Measurements from ENCODE around the gene LAMA5. TPM values are rescaled to one million over a fixed set of nuclear protein-coding genes. Genes with fewer than 3 reads are reported as not detected.

The LAMA5 gene
- total and polyA plus RNA-seq, 2 donors (not counting 1 experiment from before 2014, with no cell fraction given) = 52.9 to 83.5 TPM

DNA sequence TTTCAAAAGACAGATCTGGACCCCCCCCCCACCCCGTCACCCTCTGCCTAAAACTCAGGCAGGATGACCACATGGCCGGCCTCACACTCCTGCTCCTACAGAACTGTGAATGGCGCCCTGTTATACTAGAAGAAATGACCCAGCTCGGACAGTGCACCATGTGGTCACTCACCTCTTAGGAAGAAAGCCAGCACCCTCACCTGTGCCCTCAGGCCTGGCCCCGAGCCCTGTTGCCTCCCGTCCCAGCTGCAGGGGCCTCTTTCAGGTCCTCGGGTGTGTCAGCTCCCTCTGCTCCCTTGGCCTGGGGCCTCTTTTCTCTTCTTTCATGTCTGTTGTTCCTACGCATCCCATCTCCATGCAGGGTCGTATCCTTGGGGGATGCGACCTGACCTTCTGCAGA is 105.0 kb downstream of the LAMA5 start:
- TF ChIP-seq, protein P1, sequence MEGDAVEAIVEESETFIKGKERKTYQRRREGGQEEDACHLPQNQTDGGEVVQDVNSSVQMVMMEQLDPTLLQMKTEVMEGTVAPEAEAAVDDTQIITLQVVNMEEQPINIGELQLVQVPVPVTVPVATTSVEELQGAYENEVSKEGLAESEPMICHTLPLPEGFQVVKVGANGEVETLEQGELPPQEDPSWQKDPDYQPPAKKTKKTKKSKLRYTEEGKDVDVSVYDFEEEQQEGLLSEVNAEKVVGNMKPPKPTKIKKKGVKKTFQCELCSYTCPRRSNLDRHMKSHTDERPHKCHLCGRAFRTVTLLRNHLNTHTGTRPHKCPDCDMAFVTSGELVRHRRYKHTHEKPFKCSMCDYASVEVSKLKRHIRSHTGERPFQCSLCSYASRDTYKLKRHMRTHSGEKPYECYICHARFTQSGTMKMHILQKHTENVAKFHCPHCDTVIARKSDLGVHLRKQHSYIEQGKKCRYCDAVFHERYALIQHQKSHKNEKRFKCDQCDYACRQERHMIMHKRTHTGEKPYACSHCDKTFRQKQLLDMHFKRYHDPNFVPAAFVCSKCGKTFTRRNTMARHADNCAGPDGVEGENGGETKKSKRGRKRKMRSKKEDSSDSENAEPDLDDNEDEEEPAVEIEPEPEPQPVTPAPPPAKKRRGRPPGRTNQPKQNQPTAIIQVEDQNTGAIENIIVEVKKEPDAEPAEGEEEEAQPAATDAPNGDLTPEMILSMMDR (IDR thresholded peaks at IDR 0.05) = no peak
- TF ChIP-seq EZH2 (IDR thresholded peaks at IDR 0.05; ENCODE audit: borderline replicate concordance, insufficient read depth, low read depth, low read length, poor library complexity, severe bottlenecking) = no peak
- peaks cover 0 to 88% of the 10 kb centered on the region in 2 experiments for H3K36me3 ChIP-seq (replicated peaks in 1 of 2; ENCODE audit: control extremely low read depth in 1 of 2, control insufficient read depth in 1 of 2, extremely low read depth in 1 of 2, insufficient read depth in 2 of 2, low read length in 1 of 2)
- intact Hi-C loops (cut with micrococcal nuclease) = no loop called here
- no peaks in the 10 kb centered on the region for H3K4me1 Mint-ChIP-seq
- CTCF ChIA-PET = no interaction called here
- H3K9ac ChIP-seq (ENCODE audit: low read length) = no peak overlapping the region
- no peaks in the 10 kb centered on the region for H3K27me3 ChIP-seq (replicated peaks in 1 of 4; ENCODE audit: control extremely low read depth in 1 of 4, control insufficient read depth in 3 of 4, insufficient read depth in 4 of 4, low read length in 3 of 4)
- H3K4me3 ChIP-seq (ENCODE audit: control extremely low read depth in 1 of 5, extremely low read depth in 1 of 5, insufficient read depth in 1 of 5, low read depth in 2 of 5, low read length in 4 of 5) = no peak overlapping the region
- no peak overlapping the region for H3K27ac ChIP-seq (ENCODE audit: low read length in 2 of 2)
- DNase-seq (no peak), ATAC-seq (ENCODE audit: low read depth) (no peak)
- H2AFZ ChIP-seq (ENCODE audit: insufficient read depth, low read depth, low read length, poor library complexity, severe bottlenecking) = no peak overlapping the region
- H3K9me3 Mint-ChIP-seq (ENCODE audit: insufficient read depth) = no peaks in the 10 kb centered on the region
- H3K4me1 ChIP-seq (ENCODE audit: control insufficient read depth in 2 of 2, insufficient read depth in 2 of 2, low read length in 2 of 2) = no peaks in the 10 kb centered on the region
- H3K27me3 Mint-ChIP-seq = no peaks in the 10 kb centered on the region
- no peak overlapping the region for H3K4me3 Mint-ChIP-seq
- POLR2A ChIA-PET = no interaction called here
- no peak overlapping the region for H3K4me2 ChIP-seq (replicated peaks; ENCODE audit: low read depth, low read length, poor library complexity, severe bottlenecking)
- peaks cover 0 to 6% (median 0%) of the 10 kb centered on the region in 3 donors for H3K9me3 ChIP-seq (ENCODE audit: control extremely low read depth in 1 of 3, control insufficient read depth in 2 of 3, insufficient read depth in 1 of 3, low read length in 2 of 3)
- H3K79me2 ChIP-seq (ENCODE audit: control insufficient read depth, insufficient read depth, low read length) = peaks cover 62% of the 10 kb centered on the region
- over 99% methylated on average over 10 of the region's 10 CpGs for WGBS (ENCODE audit: insufficient coverage)
- peaks cover 52% of the 10 kb centered on the region for H4K20me1 ChIP-seq (ENCODE audit: control insufficient read depth, insufficient read depth, low read length, poor library complexity, severe bottlenecking)
- H3K27ac Mint-ChIP-seq = no peak overlapping the region

DNA sequence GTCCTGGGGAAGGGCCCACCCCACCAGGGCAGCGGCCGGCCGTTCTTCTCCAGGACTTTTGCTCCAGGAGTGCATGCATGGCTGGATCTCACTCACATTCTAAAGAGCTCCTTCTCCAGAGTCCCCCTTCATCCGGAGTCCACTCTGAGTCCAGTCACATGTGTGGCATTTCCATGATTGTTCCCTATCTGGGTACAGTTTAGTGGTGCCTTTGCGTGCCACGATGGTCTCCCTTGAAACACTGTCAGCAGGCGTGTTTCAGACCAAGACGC is 107.9 kb downstream of the LAMA5 start:
- ATAC-seq (ENCODE audit: low read depth) (no peak), DNase-seq (no peak)
- intact Hi-C loops (cut with micrococcal nuclease) = no loop called here
- Histone ChIP-seq H3K36me3 (replicated peaks in 1 of 2; ENCODE audit: control extremely low read depth in 1 of 2, control insufficient read depth in 1 of 2, extremely low read depth in 1 of 2, insufficient read depth in 2 of 2, low read length in 1 of 2) (peaks cover 0 to 72% of the 10 kb centered on the region in 2 experiments), H3K79me2 (ENCODE audit: control insufficient read depth, insufficient read depth, low read length) (peaks cover 87% of the 10 kb centered on the region), H3K9ac (ENCODE audit: low read length) (no peak overlapping the region), H3K27me3 (replicated peaks in 1 of 4; ENCODE audit: control extremely low read depth in 1 of 4, control insufficient read depth in 3 of 4, insufficient read depth in 4 of 4, low read length in 3 of 4) (no peaks in the 10 kb centered on the region), H3K4me1 (ENCODE audit: control insufficient read depth in 2 of 2, insufficient read depth in 2 of 2, low read length in 2 of 2) (no peaks in the 10 kb centered on the region), H3K27ac (ENCODE audit: low read length in 2 of 2) (no peak overlapping the region), H3K4me2 (replicated peaks; ENCODE audit: low read depth, low read length, poor library complexity, severe bottlenecking) (no peak overlapping the region), H3K4me3 (ENCODE audit: control extremely low read depth in 1 of 5, extremely low read depth in 1 of 5, insufficient read depth in 1 of 5, low read depth in 2 of 5, low read length in 4 of 5) (no peak overlapping the region), H3K9me3 (ENCODE audit: control extremely low read depth in 1 of 3, control insufficient read depth in 2 of 3, insufficient read depth in 1 of 3, low read length in 2 of 3) (no peaks in the 10 kb centered on the region), H2AFZ (ENCODE audit: insufficient read depth, low read depth, low read length, poor library complexity, severe bottlenecking) (no peak overlapping the region), H4K20me1 (ENCODE audit: control insufficient read depth, insufficient read depth, low read length, poor library complexity, severe bottlenecking) (peaks cover 80% of the 10 kb centered on the region)
- Mint-ChIP-seq H3K27me3 (no peaks in the 10 kb centered on the region), H3K9me3 (ENCODE audit: insufficient read depth) (no peaks in the 10 kb centered on the region), H3K4me3 (no peak overlapping the region), H3K27ac (no peak overlapping the region), H3K4me1 (peaks cover 2% of the 10 kb centered on the region)
- ChIA-PET CTCF (no interaction called here), POLR2A (no interaction called here)
- WGBS (ENCODE audit: insufficient coverage) = 100% methylated on average over 8 of the region's 8 CpGs
- TF ChIP-seq, protein P1 (IDR thresholded peaks at IDR 0.05) = no peak
- TF ChIP-seq EZH2 (IDR thresholded peaks at IDR 0.05; ENCODE audit: borderline replicate concordance, insufficient read depth, low read depth, low read length, poor library complexity, severe bottlenecking) = no peak

Other genes with a start within 250 kb of the LAMA5 start
- 52.8 and 55.0 TPM in 2 replicates for gene LSM14B, start 244.8 kb downstream of the LAMA5 start, total RNA-seq
- gene LSM14B, start 244.8 kb downstream of the LAMA5 start, polyA plus RNA-seq = 26.8 and 33.1 TPM in 2 replicates
- gene PSMA7, start 223.9 kb downstream of the LAMA5 start, total RNA-seq = 140 TPM in 2 replicates
- gene PSMA7, start 223.9 kb downstream of the LAMA5 start, polyA plus RNA-seq = 252 and 368 TPM in 2 replicates
- gene SS18L1, start 223.5 kb downstream of the LAMA5 start, total RNA-seq = 20.7 and 22.0 TPM in 2 replicates
- 14.9 and 15.4 TPM in 2 replicates for gene SS18L1, start 223.5 kb downstream of the LAMA5 start, polyA plus RNA-seq
- 47.6 and 48.4 TPM in 2 replicates for gene MTG2, start 184.3 kb downstream of the LAMA5 start, total RNA-seq
- 24.9 and 29.6 TPM in 2 replicates for gene MTG2, start 184.3 kb downstream of the LAMA5 start, polyA plus RNA-seq
- not detected in 2 replicates for gene HRH3, start 147.0 kb downstream of the LAMA5 start, total RNA-seq
- not detected in 2 replicates for gene HRH3, start 147.0 kb downstream of the LAMA5 start, polyA plus RNA-seq
- 74.3 and 76.6 TPM in 2 replicates for gene OSBPL2, start 128.8 kb downstream of the LAMA5 start, total RNA-seq
- 28.1 and 53.3 TPM in 2 replicates for gene OSBPL2, start 128.8 kb downstream of the LAMA5 start, polyA plus RNA-seq
- gene ADRM1, start 64.3 kb downstream of the LAMA5 start, total RNA-seq = 64.2 and 73.9 TPM in 2 replicates
- 63.3 and 87.2 TPM in 2 replicates for gene ADRM1, start 64.3 kb downstream of the LAMA5 start, polyA plus RNA-seq
- gene RPS21, start 19.8 kb upstream of the LAMA5 start, total RNA-seq = 2,429 and 2,653 TPM in 2 replicates
- 9,603 and 17,028 TPM in 2 replicates for gene RPS21, start 19.8 kb upstream of the LAMA5 start, polyA plus RNA-seq
- gene CABLES2, start 40.0 kb upstream of the LAMA5 start, total RNA-seq = 8.2 and 8.6 TPM in 2 replicates
- gene CABLES2, start 40.0 kb upstream of the LAMA5 start, polyA plus RNA-seq = 4.8 and 6.1 TPM in 2 replicates
- not detected in 2 replicates for gene RBBP8NL, start 60.2 kb upstream of the LAMA5 start, total RNA-seq
- not detected in 2 replicates for gene RBBP8NL, start 60.2 kb upstream of the LAMA5 start, polyA plus RNA-seq
- gene GATA5, start 108.7 kb upstream of the LAMA5 start, total RNA-seq = not detected in 2 replicates
- gene GATA5, start 108.7 kb upstream of the LAMA5 start, polyA plus RNA-seq = not detected in 2 replicates

Measured in B cell (primary cell).